IMR-90 (cell line): ENCODE results near the gene MYO10. TPM values are rescaled to one million over a fixed set of nuclear protein-coding genes. Genes with fewer than 3 reads are reported as not detected.
A peak's percentile ranks its signal among the peaks of the same experiment; 100 is the strongest.

ENCODE experiments used
- ATAC-seq: fragments of 200-7000 bp; cut with Tn5 transposase; 2 replicates; pipeline ENCODE4 v1.9.1; 2020; ENCODE audit warnings: low read depth, mild to moderate bottlenecking, moderate library complexity
- BruUV-seq: library from RNA; stranded (reverse); fragments of 400-500 nt; replicated peaks from 2 replicates; lab custom pipeline; 2021; lab: Mats Ljungman, UMichigan
- CTCF ChIA-PET: fragments of 300-600 bp; formaldehyde crosslinking; extraction: SDS; loops from one replicate; lab custom pipeline; 2021; ENCODE audit warnings: antibody characterized with exemption; lab: Yijun Ruan, JAX
- POLR2A ChIA-PET: fragments of 300-600 bp; sonication (Branson Sonifier 250); formaldehyde crosslinking; loops from one replicate; lab custom pipeline; 2022; ENCODE audit warnings: antibody characterized with exemption; ENCODE audit not compliant: unreplicated experiment; lab: Charles Lee
- DNase-seq: peaks from one replicate; pipeline ENCODE4 v3.0.0; 2013
- H2AFZ ChIP-seq: replicated peaks from 2 replicates; pipeline ENCODE3; 2013; ENCODE audit warnings: low read length, mild to moderate bottlenecking; ENCODE audit not compliant: poor library complexity
- H2AK5ac ChIP-seq: 2 replicates; pipeline ENCODE4 v1.6.1; 2013; ENCODE audit warnings: low read depth, low read length, inconsistent platforms
- H2AK9ac ChIP-seq: replicated peaks from 2 replicates; pipeline ENCODE3; 2013; ENCODE audit warnings: mild to moderate bottlenecking, low read depth, low read length, moderate library complexity; ENCODE audit not compliant: poor library complexity
- H2BK120ac ChIP-seq: 2 replicates; pipeline ENCODE4 v1.6.1; 2013; ENCODE audit warnings: low read depth, low read length, inconsistent platforms
- H2BK15ac ChIP-seq: 3 replicates; pipeline ENCODE4 v1.6.1; 2013; ENCODE audit warnings: low read depth, low read length, inconsistent platforms
- H2BK20ac ChIP-seq: 2 replicates; pipeline ENCODE4 v1.6.1; 2013; ENCODE audit warnings: low read depth, mild to moderate bottlenecking, inconsistent platforms, low read length, moderate library complexity
- H2BK5ac ChIP-seq: 2 replicates; pipeline ENCODE4 v1.6.1; 2013; ENCODE audit warnings: mild to moderate bottlenecking, low read depth, low read length, inconsistent platforms; ENCODE audit not compliant: poor library complexity, severe bottlenecking
- H3K14ac ChIP-seq: replicated peaks from 2 replicates; pipeline ENCODE4 v1.6.1; 2013; ENCODE audit warnings: low read depth, low read length, inconsistent platforms
- H3K18ac ChIP-seq: 2 replicates; pipeline ENCODE4 v1.6.1; 2013; ENCODE audit warnings: low read depth, low read length, control low read depth
- H3K23ac ChIP-seq: 2 replicates; pipeline ENCODE4 v1.6.1; 2013; ENCODE audit warnings: low read depth, low read length, inconsistent platforms
- H3K27ac ChIP-seq: 2 replicates; pipeline ENCODE4 v1.5.1; 2013; ENCODE audit warnings: mild to moderate bottlenecking, control low read depth, low read length; ENCODE audit not compliant: insufficient read depth
- H3K27me3 ChIP-seq: 2 replicates; pipeline ENCODE4 v1.6.1; 2013; ENCODE audit warnings: low read length; ENCODE audit not compliant: control insufficient read depth, insufficient read depth
- H3K36me3 ChIP-seq: 2 replicates; pipeline ENCODE4 v1.6.1; 2013; ENCODE audit warnings: low read length, mixed read lengths; ENCODE audit not compliant: control insufficient read depth, insufficient read depth
- H3K4ac ChIP-seq: 2 replicates; pipeline ENCODE4 v1.6.1; 2013; ENCODE audit warnings: low read depth, low read length, inconsistent platforms
- H3K4me1 ChIP-seq: 2 replicates; pipeline ENCODE4 v1.6.1; 2013; ENCODE audit warnings: low read length, mixed read lengths; ENCODE audit not compliant: control insufficient read depth, insufficient read depth
- H3K4me2 ChIP-seq: 2 replicates; pipeline ENCODE4 v1.6.1; 2013; ENCODE audit warnings: low read depth, mild to moderate bottlenecking, control low read depth, low read length, moderate library complexity
- H3K4me3 ChIP-seq: 2 replicates; pipeline ENCODE4 v1.5.1; 2013; ENCODE audit warnings: low read depth, mild to moderate bottlenecking, control low read depth, low read length, moderate library complexity; ENCODE audit not compliant: insufficient read depth
- H3K56ac ChIP-seq: 2 replicates; pipeline ENCODE4 v1.6.1; 2013; ENCODE audit warnings: low read length, inconsistent platforms; ENCODE audit not compliant: insufficient read depth; ENCODE audit errors: extremely low read depth
- H3K79me1 ChIP-seq, 2 experiments: 2 replicates each; pipeline ENCODE4 v1.6.1; 2013; ENCODE audit warnings: low read length in 2 of 2, inconsistent platforms in 1 of 2, low read depth in 1 of 2
- H3K9ac ChIP-seq: 2 replicates; pipeline ENCODE4 v1.6.1; 2013; ENCODE audit warnings: low read depth, low read length, control low read depth
- H3K9me1 ChIP-seq: 2 replicates; pipeline ENCODE4 v1.6.1; 2013; ENCODE audit warnings: low read length, inconsistent platforms; ENCODE audit not compliant: insufficient read depth
- H3K9me3 ChIP-seq: 2 replicates; pipeline ENCODE4 v1.6.1; 2013; ENCODE audit warnings: low read length; ENCODE audit not compliant: control insufficient read depth, insufficient read depth
- H4K20me1 ChIP-seq: 2 replicates; pipeline ENCODE4 v1.6.1; 2013; ENCODE audit warnings: low read length, inconsistent platforms; ENCODE audit not compliant: insufficient read depth
- H4K5ac ChIP-seq: 2 replicates; pipeline ENCODE4 v1.6.1; 2013; ENCODE audit warnings: mild to moderate bottlenecking, low read depth, low read length, control low read depth
- H4K8ac ChIP-seq, 2 experiments: 2 replicates each; pipeline ENCODE4 v1.6.1; 2013; ENCODE audit warnings: low read depth in 2 of 2, low read length in 2 of 2, control low read depth in 1 of 2, inconsistent platforms in 1 of 2
- H4K91ac ChIP-seq: 2 replicates; pipeline ENCODE4 v1.6.1; 2013; ENCODE audit warnings: low read depth, low read length, inconsistent platforms; ENCODE audit not compliant: insufficient read depth
- BHLHE40 ChIP-seq: fragments of 150-350 bp; IDR thresholded peaks from 2 replicates; pipeline ENCODE4 v1.6.1; 2016; ENCODE audit warnings: mild to moderate bottlenecking, low read depth, low read length
- CEBPB ChIP-seq: IDR thresholded peaks from 2 replicates; pipeline ENCODE4 v1.6.1; 2012; ENCODE audit warnings: low read depth, low read length, improper control_type of control experiment
- CTCF ChIP-seq: conservative IDR thresholded peaks from 2 replicates; pipeline ENCODE4 v1.5.1; 2012; ENCODE audit warnings: mild to moderate bottlenecking, low read depth, low read length, improper control_type of control experiment
- ELK1 ChIP-seq: fragments of 150-350 bp; IDR thresholded peaks from 2 replicates; pipeline ENCODE4 v1.6.1; 2016; ENCODE audit warnings: low read depth, mild to moderate bottlenecking, low read length, moderate library complexity, borderline replicate concordance
- FOS ChIP-seq: fragments of 150-350 bp; IDR thresholded peaks from 2 replicates; pipeline ENCODE4 v1.6.1; 2016; ENCODE audit warnings: low read depth, low read length
- MAFK ChIP-seq: IDR thresholded peaks from 2 replicates; pipeline ENCODE4 v1.6.1; 2012; ENCODE audit warnings: low read depth, low read length, improper control_type of control experiment
- MAZ ChIP-seq: IDR thresholded peaks from 2 replicates; pipeline ENCODE4 v1.6.1; 2012; ENCODE audit warnings: low read depth, mild to moderate bottlenecking, low read length, improper control_type of control experiment, moderate library complexity, borderline replicate concordance
- MXI1 ChIP-seq: IDR thresholded peaks from 2 replicates; pipeline ENCODE4 v1.6.1; 2012; ENCODE audit warnings: low read depth, mild to moderate bottlenecking, low read length, moderate library complexity, borderline replicate concordance
- POLR2A ChIP-seq: IDR thresholded peaks from 2 replicates; pipeline ENCODE4 v1.6.1; 2012; ENCODE audit warnings: mild to moderate bottlenecking, low read depth, low read length
- RAD21 ChIP-seq: IDR thresholded peaks from 2 replicates; pipeline ENCODE4 v1.6.1; 2012; ENCODE audit warnings: low read length, improper control_type of control experiment
- RCOR1 ChIP-seq: IDR thresholded peaks from 2 replicates; pipeline ENCODE4 v1.6.1; 2012; ENCODE audit warnings: mild to moderate bottlenecking, low read length, improper control_type of control experiment; ENCODE audit not compliant: insufficient replicate concordance
- RFX5 ChIP-seq: IDR thresholded peaks from 2 replicates; pipeline ENCODE4 v1.8.0; 2012; ENCODE audit warnings: low read depth, mild to moderate bottlenecking, low read length, moderate library complexity
- whole genome bisulfite sequencing, 2 experiments: methylation state at CpG; one replicate each; pipeline versions ENCODE4 v1.1.5 to v1.1.7; 2013; ENCODE audit warnings: missing lambda C conversion rate in 2 of 2; ENCODE audit not compliant: insufficient read length in 1 of 2; ENCODE audit errors: extremely low coverage in 2 of 2; 5-methylcytosine and 5-hydroxymethylcytosine counted together
- dilution Hi-C: fragments of 300-500 bp; cut with HindIII; formaldehyde crosslinking; loops from one replicate; pipeline ENCODE4 v1.14.3; 2018; ENCODE audit warnings: low sequenced_read_pairs; ENCODE audit not compliant: unreplicated experiment
- in situ Hi-C: fragments of 300-500 bp; cut with MboI; formaldehyde crosslinking; loops from 3 replicates; pipeline ENCODE4 v1.14.3; 2019; ENCODE audit warnings: low sequenced_read_pairs, inconsistent platforms, mixed read lengths
- intact Hi-C: fragments of 100-400 bp; cut with micrococcal nuclease; formaldehyde crosslinking; loops from 2 replicates; pipeline ENCODE4 v1.10.0; 2022
- polyA plus RNA-seq, 3 experiments: library from polyadenylated mRNA; depleted of rRNA; stranded (reverse); fragments of >200 nt; gene quantifications; 2 replicates each; pipeline ENCODE4 v1.2.3, GENCODE V29; 2012; ENCODE audit warnings: low replicate concordance in 1 of 3
- total RNA-seq: library from RNA; depleted of rRNA; stranded (reverse); fragments of >200 nt; gene quantifications from 2 replicates; pipeline ENCODE4 v1.2.3, GENCODE V29; 2012

MYO10 gene
- total and polyA plus RNA-seq, 2 of the 4 experiments (the other 2 are of a cell fraction), result 39.9 to 115 TPM

- no peak for TF ChIP-seq MAZ
Measured at GRCh38 chr5:16666130-16666882, 269.8 kb downstream of the MYO10 start (continued).

GRCh38 chr5:16665601-16666000, 270.5 kb downstream of the MYO10 start:
- CTCF ChIA-PET, result no interaction called here
- Histone ChIP-seq H2BK20ac (no peak overlapping the region), H3K4ac (no peak overlapping the region), H2AK5ac (no peak overlapping the region), H4K91ac (no peak overlapping the region), H3K4me3 (no peak overlapping the region), H3K56ac (no peak overlapping the region), H4K8ac (no peak overlapping the region), H3K4me1 (peaks cover 12% of the 10 kb centered on the region), H4K5ac (no peak overlapping the region), H4K20me1 (peaks cover 45% of the 10 kb centered on the region), H2BK15ac (no peak overlapping the region), H3K9me1 (peaks cover 13% of the 10 kb centered on the region), H2BK5ac (no peak overlapping the region), H3K14ac (no peak overlapping the region), H3K23ac (no peak overlapping the region), H2BK120ac (no peak overlapping the region), H3K36me3 (peaks cover 52% of the 10 kb centered on the region), H3K9ac (no peak overlapping the region), H3K9me3 (no peaks in the 10 kb centered on the region), H2AFZ (no peak overlapping the region), H2AK9ac (no peak overlapping the region), H3K4me2 (no peak overlapping the region), H3K27ac (no peak overlapping the region), H3K27me3 (no peaks in the 10 kb centered on the region), H3K18ac (no peak overlapping the region), H3K79me1 (peaks cover 22 to 42% of the 10 kb centered on the region in 2 experiments)
- TSS peak; percentile 93 for BruUV-seq
- no peak; the same call in 1 of the 2 replicates for ATAC-seq
- in situ Hi-C loops, result loop anchor here (10.0 kb wide), 1 partner anchor 181 kb away; no protein-coding TSS in a partner anchor
- WGBS, 2 experiments, result no CpG with 5 or more reads among the region's 3 CpGs
- POLR2A ChIA-PET, result no interaction called here
- intact Hi-C loops, result loop anchor here (5.0 to 10.0 kb wide), 2 partner anchors 203 to 501 kb away; no protein-coding TSS in a partner anchor
- DNase-seq, result peak; percentile 50
- TF ChIP-seq MAZ (no peak), CTCF (no peak), ELK1 (no peak), POLR2A (no peak), RCOR1 (no peak), RFX5 (no peak), FOS (no peak), MXI1 (no peak), MAFK (no peak), CEBPB (no peak), RAD21 (no peak), BHLHE40 (no peak)
- dilution Hi-C loops, result no loop called here
